ENCODE data around the gene ZEB1. TPM values are rescaled to one million over a fixed set of nuclear protein-coding genes. Genes with fewer than 3 reads are reported as not detected.

ZEB1 gene
- total RNA-seq, 1 donor from 2014 or later = 162 TPM

DNA sequence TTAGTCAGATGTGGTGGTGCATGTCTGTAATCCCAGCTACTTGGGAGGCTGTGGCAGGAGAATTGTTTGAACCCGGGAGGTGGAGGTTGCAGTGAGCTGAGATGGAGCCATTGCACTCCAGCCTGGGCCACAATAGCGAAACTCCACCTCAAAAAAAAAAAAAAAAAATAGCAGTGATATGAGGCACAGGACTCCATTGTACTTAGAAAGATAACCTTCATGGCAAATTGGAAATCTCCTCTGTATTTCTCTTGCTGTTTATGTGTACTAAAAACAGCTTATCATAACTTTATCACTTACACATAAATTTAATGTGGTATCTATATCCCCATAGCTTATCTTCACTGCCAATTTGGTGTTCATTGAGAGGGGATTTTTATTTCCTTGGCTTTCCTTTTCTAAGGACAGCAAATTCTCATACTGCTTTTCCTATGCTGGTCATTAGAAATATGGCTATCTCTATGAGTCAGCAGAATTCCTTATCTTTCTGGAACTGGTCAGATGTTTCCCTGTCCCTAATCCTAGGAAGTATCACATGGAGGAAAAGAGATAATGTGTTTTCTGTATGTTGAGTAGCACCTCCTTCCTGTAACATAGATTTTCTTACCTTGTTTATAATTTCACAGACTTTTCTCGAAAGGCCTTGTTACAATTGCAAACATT, 40.6 kb upstream of the ZEB1 start:
- Mint-ChIP-seq H3K4me1 (ENCODE audit: low read depth, unreplicated experiment) (peaks cover 20% of the 10 kb centered on the region), H3K27ac (ENCODE audit: unreplicated experiment) (no peak overlapping the region), H3K9me3 (ENCODE audit: unreplicated experiment) (peaks cover 2% of the 10 kb centered on the region), H3K4me3 (ENCODE audit: unreplicated experiment) (no peak overlapping the region), H3K36me3 (ENCODE audit: unreplicated experiment) (peaks cover under 1% of the 10 kb centered on the region), H3K27me3 (ENCODE audit: unreplicated experiment) (no peaks in the 10 kb centered on the region)
- no peak for DNase-seq
- TF ChIP-seq, protein P1, sequence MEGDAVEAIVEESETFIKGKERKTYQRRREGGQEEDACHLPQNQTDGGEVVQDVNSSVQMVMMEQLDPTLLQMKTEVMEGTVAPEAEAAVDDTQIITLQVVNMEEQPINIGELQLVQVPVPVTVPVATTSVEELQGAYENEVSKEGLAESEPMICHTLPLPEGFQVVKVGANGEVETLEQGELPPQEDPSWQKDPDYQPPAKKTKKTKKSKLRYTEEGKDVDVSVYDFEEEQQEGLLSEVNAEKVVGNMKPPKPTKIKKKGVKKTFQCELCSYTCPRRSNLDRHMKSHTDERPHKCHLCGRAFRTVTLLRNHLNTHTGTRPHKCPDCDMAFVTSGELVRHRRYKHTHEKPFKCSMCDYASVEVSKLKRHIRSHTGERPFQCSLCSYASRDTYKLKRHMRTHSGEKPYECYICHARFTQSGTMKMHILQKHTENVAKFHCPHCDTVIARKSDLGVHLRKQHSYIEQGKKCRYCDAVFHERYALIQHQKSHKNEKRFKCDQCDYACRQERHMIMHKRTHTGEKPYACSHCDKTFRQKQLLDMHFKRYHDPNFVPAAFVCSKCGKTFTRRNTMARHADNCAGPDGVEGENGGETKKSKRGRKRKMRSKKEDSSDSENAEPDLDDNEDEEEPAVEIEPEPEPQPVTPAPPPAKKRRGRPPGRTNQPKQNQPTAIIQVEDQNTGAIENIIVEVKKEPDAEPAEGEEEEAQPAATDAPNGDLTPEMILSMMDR (IDR thresholded peaks at IDR 0.05; ENCODE audit: partially characterized antibody, unreplicated experiment) = no peak

DNA sequence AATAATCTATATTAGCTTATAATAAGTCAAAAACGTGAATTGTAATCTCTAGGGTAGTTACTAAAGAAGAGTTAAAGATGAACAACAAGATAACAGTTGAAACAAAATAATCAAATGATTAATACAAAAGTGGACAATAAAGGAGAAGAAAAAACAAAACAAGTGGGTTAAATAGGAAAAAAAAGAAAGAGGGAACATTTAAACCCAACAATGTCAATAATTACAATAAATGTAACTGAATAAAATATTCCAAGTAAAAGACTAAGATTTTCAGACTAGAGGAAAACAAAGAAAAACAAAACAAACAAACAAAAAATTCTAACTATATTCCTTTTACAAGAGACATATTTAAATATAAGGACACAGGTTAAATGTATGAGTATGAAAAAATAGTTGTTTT, 38.0 kb upstream of the ZEB1 start:
- H3K27ac Mint-ChIP-seq (ENCODE audit: unreplicated experiment) = no peak overlapping the region
- peaks cover 28% of the 10 kb centered on the region for H3K4me1 Mint-ChIP-seq (ENCODE audit: low read depth, unreplicated experiment)
- no peaks in the 10 kb centered on the region for H3K36me3 Mint-ChIP-seq (ENCODE audit: unreplicated experiment)
- peaks cover 5% of the 10 kb centered on the region for H3K9me3 Mint-ChIP-seq (ENCODE audit: unreplicated experiment)
- peaks cover 4% of the 10 kb centered on the region for H3K27me3 Mint-ChIP-seq (ENCODE audit: unreplicated experiment)
- TF ChIP-seq, protein P1 (IDR thresholded peaks at IDR 0.05; ENCODE audit: partially characterized antibody, unreplicated experiment) = no peak
- H3K4me3 Mint-ChIP-seq (ENCODE audit: unreplicated experiment) = no peak overlapping the region
- no peak for DNase-seq

DNA sequence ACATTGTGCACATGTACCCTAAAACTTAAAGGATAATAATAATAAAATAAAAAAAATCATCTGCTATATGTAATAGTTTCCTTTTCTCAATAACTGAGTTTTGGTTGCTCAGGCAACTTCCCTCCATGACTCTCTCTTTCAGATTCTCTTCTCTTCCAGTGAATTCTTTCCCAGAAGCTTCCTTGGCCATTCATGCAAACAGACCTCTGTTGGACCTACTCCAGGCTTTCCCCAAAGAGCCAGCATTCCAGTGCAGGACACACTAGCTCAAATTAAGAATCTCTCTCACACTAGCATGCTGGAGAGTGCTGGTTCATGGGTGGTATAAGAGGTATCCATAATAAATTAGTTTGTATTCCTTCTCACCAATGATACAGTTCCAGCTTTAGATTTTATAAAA, 31.0 kb upstream of the ZEB1 start:
- Mint-ChIP-seq H3K36me3 (ENCODE audit: unreplicated experiment) (no peaks in the 10 kb centered on the region), H3K4me3 (ENCODE audit: unreplicated experiment) (no peak overlapping the region), H3K27ac (ENCODE audit: unreplicated experiment) (no peak overlapping the region), H3K9me3 (ENCODE audit: unreplicated experiment) (peaks cover 4% of the 10 kb centered on the region), H3K27me3 (ENCODE audit: unreplicated experiment) (peaks cover 4% of the 10 kb centered on the region), H3K4me1 (ENCODE audit: low read depth, unreplicated experiment) (peaks cover 13% of the 10 kb centered on the region)
- TF ChIP-seq, protein P1 (IDR thresholded peaks at IDR 0.05; ENCODE audit: partially characterized antibody, unreplicated experiment) = no peak
- DNase-seq = no peak

DNA sequence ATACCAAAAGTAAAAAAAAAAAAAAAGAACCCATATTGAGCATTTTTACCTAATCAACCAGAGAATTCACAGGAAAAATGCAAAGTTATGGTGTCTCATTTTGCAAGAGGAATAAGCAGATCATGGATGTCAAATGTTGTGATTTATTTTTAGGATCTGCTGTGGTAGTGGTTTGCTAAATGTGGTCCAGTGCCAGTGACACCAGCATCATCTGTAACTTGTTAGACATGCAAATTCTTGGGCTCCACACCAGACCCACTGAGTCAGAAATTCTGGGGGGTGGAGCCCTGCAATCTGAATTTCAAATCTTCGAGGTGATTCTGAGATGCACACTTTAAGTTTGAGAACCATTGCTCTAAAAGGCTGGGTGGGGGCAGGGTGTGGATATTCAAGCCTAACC, 30.1 kb upstream of the ZEB1 start:
- H3K36me3 Mint-ChIP-seq (ENCODE audit: unreplicated experiment) = no peaks in the 10 kb centered on the region
- H3K27ac Mint-ChIP-seq (ENCODE audit: unreplicated experiment) = no peak overlapping the region
- no peak for DNase-seq

DNA sequence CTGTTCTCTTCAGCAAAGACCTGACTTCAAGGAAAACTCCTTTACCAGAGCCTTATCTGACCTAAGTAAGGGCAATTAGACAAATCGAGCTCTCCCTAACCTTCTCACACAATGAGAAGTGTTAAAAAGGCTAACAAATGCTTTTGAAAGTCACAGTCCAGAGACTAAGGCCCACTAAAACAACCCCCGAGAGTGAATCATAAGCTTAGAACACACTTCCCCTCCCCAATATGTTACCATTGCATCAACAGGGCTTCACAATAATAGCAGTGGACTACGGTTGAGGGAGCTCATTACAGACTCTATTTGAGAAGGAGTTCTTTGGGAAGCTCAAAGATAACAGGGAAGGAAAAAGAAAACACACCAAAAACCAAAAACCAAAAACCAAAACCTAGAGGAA, 28.6 kb upstream of the ZEB1 start:
- no peaks in the 10 kb centered on the region for H3K36me3 Mint-ChIP-seq (ENCODE audit: unreplicated experiment)
- H3K4me3 Mint-ChIP-seq (ENCODE audit: unreplicated experiment) = no peak overlapping the region
- no peaks in the 10 kb centered on the region for H3K27me3 Mint-ChIP-seq (ENCODE audit: unreplicated experiment)
- no peak overlapping the region for H3K27ac Mint-ChIP-seq (ENCODE audit: unreplicated experiment)
- TF ChIP-seq, protein P1 (IDR thresholded peaks at IDR 0.05; ENCODE audit: partially characterized antibody, unreplicated experiment) = no peak
- peaks cover 1% of the 10 kb centered on the region for H3K4me1 Mint-ChIP-seq (ENCODE audit: low read depth, unreplicated experiment)
- H3K9me3 Mint-ChIP-seq (ENCODE audit: unreplicated experiment) = no peaks in the 10 kb centered on the region
- no peak for DNase-seq

More for the DNA sequence above, 30.1 kb upstream of the ZEB1 start:
- Mint-ChIP-seq H3K4me3 (ENCODE audit: unreplicated experiment) (no peak overlapping the region), H3K27me3 (ENCODE audit: unreplicated experiment) (peaks cover 3% of the 10 kb centered on the region), H3K4me1 (ENCODE audit: low read depth, unreplicated experiment) (peaks cover 3% of the 10 kb centered on the region), H3K9me3 (ENCODE audit: unreplicated experiment) (no peaks in the 10 kb centered on the region)
- TF ChIP-seq, protein P1 (IDR thresholded peaks at IDR 0.05; ENCODE audit: partially characterized antibody, unreplicated experiment) = no peak
